GM18499 (cell line): ENCODE measurements around the gene ADK.
"Not testable (repeated sequence)": the region's sequence is repeated elsewhere in the genome, so short reads cannot be mapped to it uniquely, and the experiment has no call there.

Experiments used
- ATAC-seq: cut with Tn5 transposase; IDR thresholded peaks from one replicate; pipeline ENCODE4 v1.9.1; 2021; ENCODE audit warnings: moderate number of reproducible peaks; ENCODE audit not compliant: insufficient read depth, unreplicated experiment

The ADK gene

GRCh38 chr10:74576586-74576985, 425.6 kb downstream of the ADK start:
- ATAC-seq, result no peak

GRCh38 chr10:74580438-74580837, 429.4 kb downstream of the ADK start:
- not testable (repeated sequence) for ATAC-seq

- no peak for ATAC-seq
These were observed 431.5 kb downstream of the ADK start for GRCh38 chr10:74582566-74582965.

- peak; percentile 67 for ATAC-seq
These were observed 434.4 kb downstream of the ADK start for GRCh38 chr10:74585231-74586087.

- no peak for ATAC-seq
These were observed 435.1 kb downstream of the ADK start for GRCh38 chr10:74586088-74586585.

GRCh38 chr10:74587109-74587854, 436.3 kb downstream of the ADK start:
- ATAC-seq, result no peak

GRCh38 chr10:74589226-74589673, 438.2 kb downstream of the ADK start:
- ATAC-seq, result no peak

GRCh38 chr10:74589851-74590250, 438.8 kb downstream of the ADK start:
- ATAC-seq, result no peak

- ATAC-seq, result no peak
These were observed 442.4 kb downstream of the ADK start for GRCh38 chr10:74593470-74593869.

- no peak for ATAC-seq
These were observed 445.7 kb downstream of the ADK start for GRCh38 chr10:74596713-74597112.

GRCh38 chr10:74598891-74599566, 448.0 kb downstream of the ADK start:
- no peak for ATAC-seq

- ATAC-seq, result no peak
These were observed 448.7 kb downstream of the ADK start for GRCh38 chr10:74599672-74600071.

GRCh38 chr10:74600170-74600569, 449.1 kb downstream of the ADK start:
- no peak for ATAC-seq

GRCh38 chr10:74602576-74602975, 451.6 kb downstream of the ADK start:
- ATAC-seq, result no peak

GRCh38 chr10:74610299-74610698, 459.3 kb downstream of the ADK start:
- no peak for ATAC-seq

GRCh38 chr10:74612195-74612594, 461.2 kb downstream of the ADK start:
- no peak for ATAC-seq

- no peak for ATAC-seq
These were observed 469.6 kb downstream of the ADK start for GRCh38 chr10:74620626-74621025.

- no peak for ATAC-seq
These were observed 472.8 kb downstream of the ADK start for GRCh38 chr10:74623786-74624185.

- ATAC-seq, result no peak
These were observed 473.5 kb downstream of the ADK start for GRCh38 chr10:74624501-74624900.

GRCh38 chr10:74628136-74628535, 477.1 kb downstream of the ADK start:
- ATAC-seq, result no peak
